Naive thymus-derived CD4-positive, alpha-beta T cell (primary cell): Measurements from ENCODE around the gene LRRC4C. TPM values are rescaled to one million over a fixed set of nuclear protein-coding genes. Genes with fewer than 3 reads are reported as not detected.

ENCODE experiments used
- ATAC-seq: fragments of 150-1000 bp; cut with Tn5 transposase; 2 replicates; pipeline ENCODE4 v1.10.0; 2021; ENCODE audit warnings: mild to moderate bottlenecking, moderate library complexity
- CTCF ChIA-PET: fragments of 350-600 bp; sonication (Branson Sonifier 250); formaldehyde crosslinking; loops from one replicate; lab custom pipeline; 2021; ENCODE audit warnings: antibody characterized with exemption; lab: Charles Lee
- POLR2A ChIA-PET: fragments of 350-600 bp; sonication (Branson Sonifier 250); formaldehyde crosslinking; loops from one replicate; lab custom pipeline; 2021; ENCODE audit warnings: antibody characterized with exemption, inconsistent platforms; lab: Charles Lee
- DNase-seq, 9 donors: peaks; one replicate each; pipeline versions ENCODE4 v3.0.0 to v3.0.0-alpha.2; 2020 to 2022; ENCODE audit warnings: mixed read lengths in 1 of 9
- H3K27ac ChIP-seq: one replicate; pipeline ENCODE4 v1.7.0; 2013; ENCODE audit warnings: mild to moderate bottlenecking, low read depth, low read length, moderate library complexity
- H3K27me3 ChIP-seq, 2 donors: one replicate each; pipeline ENCODE4 v1.7.0; 2013; ENCODE audit warnings: low read length in 2 of 2, mild to moderate bottlenecking in 2 of 2, moderate library complexity in 2 of 2; ENCODE audit not compliant: control insufficient read depth in 2 of 2, insufficient read depth in 2 of 2
- H3K36me3 ChIP-seq, 3 experiments: 1 replicate in 2 of 3; 2 replicates in 1 of 3; pipeline ENCODE4 v1.7.0; 2013; ENCODE audit warnings: low read length in 3 of 3, mild to moderate bottlenecking in 3 of 3, moderate library complexity in 1 of 3; ENCODE audit not compliant: insufficient read depth in 3 of 3, control insufficient read depth in 2 of 3
- H3K4me1 ChIP-seq, 2 donors: one replicate each; pipeline ENCODE4 v1.7.0; 2013; ENCODE audit warnings: low read length in 2 of 2, mild to moderate bottlenecking in 2 of 2, moderate library complexity in 1 of 2; ENCODE audit not compliant: control insufficient read depth in 2 of 2, insufficient read depth in 2 of 2
- H3K4me3 ChIP-seq: 2 replicates; pipeline ENCODE4 v1.7.0; 2013; ENCODE audit warnings: mild to moderate bottlenecking, low read length
- H3K9me3 ChIP-seq, 3 experiments: 1 replicate in 2 of 3; 2 replicates in 1 of 3; pipeline ENCODE4 v1.7.0; 2013; ENCODE audit warnings: low read length in 3 of 3; ENCODE audit not compliant: control insufficient read depth in 2 of 3
- H3K27ac Mint-ChIP-seq, 9 donors: one replicate each; pipeline ENCODE4 v1.8.0; 2020 to 2022; ENCODE audit warnings: mixed read lengths in 9 of 9, mild to moderate bottlenecking in 8 of 9, moderate library complexity in 5 of 9, inconsistent platforms in 2 of 9
- H3K27me3 Mint-ChIP-seq, 5 donors: one replicate each; pipeline ENCODE4 v1.8.0; 2021 to 2022; ENCODE audit warnings: mixed read lengths in 5 of 5, mild to moderate bottlenecking in 1 of 5
- H3K36me3 Mint-ChIP-seq, 5 donors: one replicate each; pipeline ENCODE4 v1.8.0; 2020 to 2022; ENCODE audit warnings: mixed read lengths in 5 of 5, mild to moderate bottlenecking in 3 of 5, inconsistent platforms in 1 of 5
- H3K4me1 Mint-ChIP-seq, 7 donors: one replicate each; pipeline ENCODE4 v1.8.0; 2020 to 2022; ENCODE audit warnings: mixed read lengths in 7 of 7, mild to moderate bottlenecking in 3 of 7, inconsistent platforms in 1 of 7
- H3K4me3 Mint-ChIP-seq, 10 donors: one replicate each; pipeline ENCODE4 v1.8.0; 2020 to 2022; ENCODE audit warnings: mild to moderate bottlenecking in 10 of 10, mixed read lengths in 10 of 10, moderate library complexity in 6 of 10, inconsistent platforms in 2 of 10
- H3K9me3 Mint-ChIP-seq, 11 donors: one replicate each; pipeline ENCODE4 v1.8.0; 2020 to 2022; ENCODE audit warnings: mixed read lengths in 11 of 11, mild to moderate bottlenecking in 4 of 11, inconsistent platforms in 1 of 11, moderate library complexity in 1 of 11
- intact Hi-C, 2 donors: fragments of 100-400 bp; cut with micrococcal nuclease; formaldehyde crosslinking; loops; one replicate each; pipeline ENCODE4 v1.15.1; 2023
- polyA plus RNA-seq, 2 donors: library from polyadenylated mRNA; unstranded; fragments of 300-500 nt; fragmentation: Illumina TruSeq; gene quantifications; one replicate each; pipeline ENCODE4 v1.2.3, GENCODE V29; 2021
- total RNA-seq, 6 experiments: library from RNA in 5 of 6; stranded (reverse) in 5 of 6; gene quantifications; 1 replicate in 5 of 6; 2 replicates in 1 of 6; pipeline ENCODE4 v1.2.3 and lab custom pipeline; 2021 to 2026

LRRC4C gene
- total and polyA plus RNA-seq, 7 experiments from 2014 or later = not detected

- CTCF ChIA-PET = interaction anchor here (0.7 kb wide), 1 partner anchor 1659 kb away, joined by 3 read pairs; no protein-coding TSS in a partner anchor
- Mint-ChIP-seq H3K4me1 (peaks cover 0 to 18% (median 8%) of the 10 kb centered on the region in 7 donors), H3K9me3 (peaks cover 0 to 17% (median 7%) of the 10 kb centered on the region in 11 donors), H3K27ac (no peak overlapping the region), H3K27me3 (peaks cover 14 to 26% (median 22%) of the 10 kb centered on the region in 5 donors), H3K36me3 (peaks cover 0 to 6% (median 0%) of the 10 kb centered on the region in 5 donors), H3K4me3 (no peak overlapping the region)
- Histone ChIP-seq H3K9me3 (no peaks in the 10 kb centered on the region), H3K27me3 (no peaks in the 10 kb centered on the region), H3K27ac (no peak overlapping the region), H3K36me3 (no peaks in the 10 kb centered on the region), H3K4me1 (no peaks in the 10 kb centered on the region), H3K4me3 (no peak overlapping the region)
- POLR2A ChIA-PET = no interaction called here
- DNase-seq (no peak), ATAC-seq (no peak)
- intact Hi-C loops = no loop called here
These were observed 1164.0 kb downstream of the LRRC4C start for GRCh38 chr11:40295466-40295865.

GRCh38 chr11:40294741-40295140 lies 1164.7 kb downstream of the LRRC4C start:
- Mint-ChIP-seq H3K36me3 (peaks cover 0 to 6% (median 0%) of the 10 kb centered on the region in 5 donors), H3K27ac (no peak overlapping the region), H3K9me3 (peaks cover 0 to 13% (median 9%) of the 10 kb centered on the region in 11 donors), H3K27me3 (peaks cover 14 to 26% (median 22%) of the 10 kb centered on the region in 5 donors), H3K4me1 (peaks cover 0 to 18% (median 8%) of the 10 kb centered on the region in 7 donors), H3K4me3 (no peak overlapping the region)
- POLR2A ChIA-PET = no interaction called here
- ATAC-seq (no peak), DNase-seq (no peak)
- no peaks in the 10 kb centered on the region for H3K36me3 ChIP-seq
- intact Hi-C loops = no loop called here
- H3K4me1 ChIP-seq = no peaks in the 10 kb centered on the region
- CTCF ChIA-PET = no interaction called here
- H3K9me3 ChIP-seq = no peaks in the 10 kb centered on the region
- no peak overlapping the region for H3K27ac ChIP-seq
- H3K4me3 ChIP-seq = no peak overlapping the region
- no peaks in the 10 kb centered on the region for H3K27me3 ChIP-seq

GRCh38 chr11:40294349-40294735 lies 1165.1 kb downstream of the LRRC4C start:
- Mint-ChIP-seq H3K27me3 (peaks cover 14 to 26% (median 22%) of the 10 kb centered on the region in 5 donors), H3K4me3 (peak overlapping the region in 7 of 10 donors; percentile 42 to 77 (median 59)), H3K4me1 (peaks cover 0 to 18% (median 8%) of the 10 kb centered on the region in 7 donors), H3K36me3 (peaks cover 0 to 6% (median 0%) of the 10 kb centered on the region in 5 donors), H3K9me3 (peaks cover 0 to 10% (median 7%) of the 10 kb centered on the region in 11 donors), H3K27ac (no peak overlapping the region)
- no peak overlapping the region for H3K27ac ChIP-seq
- CTCF ChIA-PET = no interaction called here
- no peak for DNase-seq
- H3K36me3 ChIP-seq = no peaks in the 10 kb centered on the region
- H3K4me3 ChIP-seq = no peak overlapping the region
- H3K9me3 ChIP-seq = no peaks in the 10 kb centered on the region
- POLR2A ChIA-PET = no interaction called here
- intact Hi-C loops = no loop called here
- ATAC-seq = no peak
- no peaks in the 10 kb centered on the region for H3K27me3 ChIP-seq
- no peaks in the 10 kb centered on the region for H3K4me1 ChIP-seq

- intact Hi-C loops = no loop called here
- CTCF ChIA-PET = no interaction called here
- no peak overlapping the region for H3K4me3 ChIP-seq
These were observed 1165.7 kb downstream of the LRRC4C start for GRCh38 chr11:40293655-40294348.

GRCh38 chr11:40292721-40293508 lies 1166.5 kb downstream of the LRRC4C start:
- POLR2A ChIA-PET = no interaction called here
- Histone ChIP-seq H3K27me3 (no peaks in the 10 kb centered on the region), H3K4me1 (no peaks in the 10 kb centered on the region), H3K36me3 (no peaks in the 10 kb centered on the region), H3K4me3 (no peak overlapping the region), H3K27ac (no peak overlapping the region), H3K9me3 (no peaks in the 10 kb centered on the region)
- ATAC-seq = no peak
- CTCF ChIA-PET = no interaction called here
- Mint-ChIP-seq H3K9me3 (peaks cover 0 to 10% (median 5%) of the 10 kb centered on the region in 11 donors), H3K27me3 (peaks cover 14 to 26% (median 22%) of the 10 kb centered on the region in 5 donors), H3K27ac (no peak overlapping the region), H3K4me3 (peak overlapping the region in 8 of 10 donors; percentile 23 to 79 (median 70)), H3K4me1 (peaks cover 0 to 18% (median 8%) of the 10 kb centered on the region in 7 donors), H3K36me3 (peaks cover 0 to 6% (median 0%) of the 10 kb centered on the region in 5 donors)
- intact Hi-C loops = no loop called here
- DNase-seq = no peak

More at GRCh38 chr11:40293655-40294348, 1165.7 kb downstream of the LRRC4C start:
- ATAC-seq = peak; percentile 54
- Histone ChIP-seq H3K4me1 (no peaks in the 10 kb centered on the region), H3K27ac (no peak overlapping the region), H3K9me3 (no peaks in the 10 kb centered on the region), H3K27me3 (no peaks in the 10 kb centered on the region), H3K36me3 (no peaks in the 10 kb centered on the region)
- peaks cover 0 to 18% (median 8%) of the 10 kb centered on the region in 7 donors for H3K4me1 Mint-ChIP-seq
- peaks cover 0 to 10% (median 6%) of the 10 kb centered on the region in 11 donors for H3K9me3 Mint-ChIP-seq
- POLR2A ChIA-PET = no interaction called here
- DNase-seq = peak in 2 of 9 donors; percentile 7 to 31
- no peak overlapping the region for H3K27ac Mint-ChIP-seq
- H3K36me3 Mint-ChIP-seq = peaks cover 0 to 6% (median 0%) of the 10 kb centered on the region in 5 donors
- peak overlapping the region; percentile 42 to 79 (median 72) for H3K4me3 Mint-ChIP-seq
- peaks cover 14 to 26% (median 22%) of the 10 kb centered on the region in 5 donors for H3K27me3 Mint-ChIP-seq

GRCh38 chr11:40291741-40292140 lies 1167.7 kb downstream of the LRRC4C start:
- ChIA-PET POLR2A (no interaction called here), CTCF (no interaction called here)
- ATAC-seq = no peak
- H3K27me3 Mint-ChIP-seq = peaks cover 14 to 26% (median 22%) of the 10 kb centered on the region in 5 donors
- no peaks in the 10 kb centered on the region for H3K4me1 ChIP-seq
- intact Hi-C loops = no loop called here
- DNase-seq = no peak
- H3K27me3 ChIP-seq = no peaks in the 10 kb centered on the region
- H3K27ac Mint-ChIP-seq = no peak overlapping the region
- peaks cover 0 to 6% (median 0%) of the 10 kb centered on the region in 5 donors for H3K36me3 Mint-ChIP-seq
- no peak overlapping the region for H3K27ac ChIP-seq
- H3K4me1 Mint-ChIP-seq = peaks cover 0 to 18% (median 8%) of the 10 kb centered on the region in 7 donors
- H3K9me3 Mint-ChIP-seq = peaks cover 0 to 10% (median 4%) of the 10 kb centered on the region in 11 donors
- H3K4me3 Mint-ChIP-seq = peak overlapping the region in 1 of 10 donors; percentile 11
- H3K36me3 ChIP-seq = no peaks in the 10 kb centered on the region
- H3K9me3 ChIP-seq = no peaks in the 10 kb centered on the region
- H3K4me3 ChIP-seq = no peak overlapping the region
